ENCODE measurements around the gene PITX3.

DNA sequence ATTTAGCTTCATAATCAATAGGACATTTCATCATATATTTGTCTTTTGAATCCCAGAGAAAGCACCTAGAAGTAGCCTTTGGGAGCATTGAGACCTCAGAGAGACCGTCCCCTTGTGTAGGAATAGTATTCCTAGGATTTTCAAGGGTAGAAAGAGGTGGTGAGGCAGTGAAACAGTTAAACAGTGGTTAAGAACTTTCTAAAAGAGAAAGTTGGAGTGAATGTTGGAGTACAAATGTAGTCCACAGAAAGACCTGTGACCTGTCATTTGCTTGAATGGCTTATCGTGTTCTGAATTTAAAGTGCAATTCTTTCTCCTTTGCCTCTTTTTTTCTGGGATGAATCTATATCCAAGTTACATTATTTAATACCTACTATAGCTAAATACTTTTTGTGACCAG lies 34.0 kb upstream of the PITX3 start:
- TF ChIP-seq TAF1 (IDR thresholded peaks at IDR 0.05; ENCODE audit: borderline replicate concordance, low read depth, low read length) (no peak), NR2F1 (conservative IDR thresholded peaks at IDR 0.05) (no peak), NR2C2 (IDR thresholded peaks at IDR 0.05; ENCODE audit: borderline replicate concordance, control insufficient read depth, insufficient read length, low read depth) (no peak), CHD2 (IDR thresholded peaks at IDR 0.05; ENCODE audit: borderline replicate concordance, low read depth, low read length) (no peak), SP1 (IDR thresholded peaks at IDR 0.05; ENCODE audit: low read depth, low read length) (no peak), GABPA (IDR thresholded peaks at IDR 0.05; ENCODE audit: low read depth) (no peak), RB1 (IDR thresholded peaks at IDR 0.05; ENCODE audit: borderline replicate concordance) (no peak), ZNF274 (IDR thresholded peaks at IDR 0.05; ENCODE audit: insufficient read depth, insufficient read length) (no peak)
- TF ChIP-seq, protein P1, sequence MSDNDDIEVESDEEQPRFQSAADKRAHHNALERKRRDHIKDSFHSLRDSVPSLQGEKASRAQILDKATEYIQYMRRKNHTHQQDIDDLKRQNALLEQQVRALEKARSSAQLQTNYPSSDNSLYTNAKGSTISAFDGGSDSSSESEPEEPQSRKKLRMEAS (IDR thresholded peaks at IDR 0.05; ENCODE audit: low read depth, low read length), result no peak
- TF ChIP-seq, protein P2, sequence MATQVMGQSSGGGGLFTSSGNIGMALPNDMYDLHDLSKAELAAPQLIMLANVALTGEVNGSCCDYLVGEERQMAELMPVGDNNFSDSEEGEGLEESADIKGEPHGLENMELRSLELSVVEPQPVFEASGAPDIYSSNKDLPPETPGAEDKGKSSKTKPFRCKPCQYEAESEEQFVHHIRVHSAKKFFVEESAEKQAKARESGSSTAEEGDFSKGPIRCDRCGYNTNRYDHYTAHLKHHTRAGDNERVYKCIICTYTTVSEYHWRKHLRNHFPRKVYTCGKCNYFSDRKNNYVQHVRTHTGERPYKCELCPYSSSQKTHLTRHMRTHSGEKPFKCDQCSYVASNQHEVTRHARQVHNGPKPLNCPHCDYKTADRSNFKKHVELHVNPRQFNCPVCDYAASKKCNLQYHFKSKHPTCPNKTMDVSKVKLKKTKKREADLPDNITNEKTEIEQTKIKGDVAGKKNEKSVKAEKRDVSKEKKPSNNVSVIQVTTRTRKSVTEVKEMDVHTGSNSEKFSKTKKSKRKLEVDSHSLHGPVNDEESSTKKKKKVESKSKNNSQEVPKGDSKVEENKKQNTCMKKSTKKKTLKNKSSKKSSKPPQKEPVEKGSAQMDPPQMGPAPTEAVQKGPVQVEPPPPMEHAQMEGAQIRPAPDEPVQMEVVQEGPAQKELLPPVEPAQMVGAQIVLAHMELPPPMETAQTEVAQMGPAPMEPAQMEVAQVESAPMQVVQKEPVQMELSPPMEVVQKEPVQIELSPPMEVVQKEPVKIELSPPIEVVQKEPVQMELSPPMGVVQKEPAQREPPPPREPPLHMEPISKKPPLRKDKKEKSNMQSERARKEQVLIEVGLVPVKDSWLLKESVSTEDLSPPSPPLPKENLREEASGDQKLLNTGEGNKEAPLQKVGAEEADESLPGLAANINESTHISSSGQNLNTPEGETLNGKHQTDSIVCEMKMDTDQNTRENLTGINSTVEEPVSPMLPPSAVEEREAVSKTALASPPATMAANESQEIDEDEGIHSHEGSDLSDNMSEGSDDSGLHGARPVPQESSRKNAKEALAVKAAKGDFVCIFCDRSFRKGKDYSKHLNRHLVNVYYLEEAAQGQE (IDR thresholded peaks at IDR 0.05; ENCODE audit: low read depth, low read length), result no peak
- TF ChIP-seq, protein P3, sequence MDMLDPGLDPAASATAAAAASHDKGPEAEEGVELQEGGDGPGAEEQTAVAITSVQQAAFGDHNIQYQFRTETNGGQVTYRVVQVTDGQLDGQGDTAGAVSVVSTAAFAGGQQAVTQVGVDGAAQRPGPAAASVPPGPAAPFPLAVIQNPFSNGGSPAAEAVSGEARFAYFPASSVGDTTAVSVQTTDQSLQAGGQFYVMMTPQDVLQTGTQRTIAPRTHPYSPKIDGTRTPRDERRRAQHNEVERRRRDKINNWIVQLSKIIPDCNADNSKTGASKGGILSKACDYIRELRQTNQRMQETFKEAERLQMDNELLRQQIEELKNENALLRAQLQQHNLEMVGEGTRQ (IDR thresholded peaks at IDR 0.05; ENCODE audit: borderline replicate concordance, low read depth, low read length), result no peak

Measured in GM12878 (cell line).